ENCODE data around the gene GALNTL6.
A peak's percentile ranks its signal among the peaks of the same experiment; 100 is the strongest.

Gene GALNTL6

DNA sequence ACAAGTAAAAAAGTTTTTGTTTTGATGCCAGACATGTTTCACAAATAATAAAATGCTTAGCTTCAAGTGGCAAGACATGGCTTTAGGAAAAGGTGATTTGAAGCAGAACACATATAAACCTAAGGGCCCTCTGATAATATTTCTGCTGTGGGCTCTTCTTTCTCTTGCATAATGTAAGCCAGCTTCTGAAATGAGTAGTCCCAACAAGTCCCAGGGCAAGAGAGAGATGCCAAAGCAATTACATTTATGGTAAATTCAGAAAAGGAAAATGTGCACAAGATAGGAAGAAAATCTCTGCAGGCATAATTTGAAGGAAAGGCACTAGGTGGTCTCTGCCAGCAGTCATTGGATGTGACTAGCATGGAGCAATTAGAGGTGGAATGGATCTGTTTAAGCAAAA lies 1184.7 kb downstream of the GALNTL6 start:
- H3K4me3 ChIP-seq (replicated peaks in 1 of 2; ENCODE audit: low read depth in 2 of 2, low read length in 2 of 2) = no peak overlapping the region
- peak in 1 of 2 donors; percentile 44 for DNase-seq (ENCODE audit: low read depth in 2 of 2)
- TF ChIP-seq CTCF (IDR thresholded peaks at IDR 0.05; ENCODE audit: low read depth, low read length) = no peak

DNA sequence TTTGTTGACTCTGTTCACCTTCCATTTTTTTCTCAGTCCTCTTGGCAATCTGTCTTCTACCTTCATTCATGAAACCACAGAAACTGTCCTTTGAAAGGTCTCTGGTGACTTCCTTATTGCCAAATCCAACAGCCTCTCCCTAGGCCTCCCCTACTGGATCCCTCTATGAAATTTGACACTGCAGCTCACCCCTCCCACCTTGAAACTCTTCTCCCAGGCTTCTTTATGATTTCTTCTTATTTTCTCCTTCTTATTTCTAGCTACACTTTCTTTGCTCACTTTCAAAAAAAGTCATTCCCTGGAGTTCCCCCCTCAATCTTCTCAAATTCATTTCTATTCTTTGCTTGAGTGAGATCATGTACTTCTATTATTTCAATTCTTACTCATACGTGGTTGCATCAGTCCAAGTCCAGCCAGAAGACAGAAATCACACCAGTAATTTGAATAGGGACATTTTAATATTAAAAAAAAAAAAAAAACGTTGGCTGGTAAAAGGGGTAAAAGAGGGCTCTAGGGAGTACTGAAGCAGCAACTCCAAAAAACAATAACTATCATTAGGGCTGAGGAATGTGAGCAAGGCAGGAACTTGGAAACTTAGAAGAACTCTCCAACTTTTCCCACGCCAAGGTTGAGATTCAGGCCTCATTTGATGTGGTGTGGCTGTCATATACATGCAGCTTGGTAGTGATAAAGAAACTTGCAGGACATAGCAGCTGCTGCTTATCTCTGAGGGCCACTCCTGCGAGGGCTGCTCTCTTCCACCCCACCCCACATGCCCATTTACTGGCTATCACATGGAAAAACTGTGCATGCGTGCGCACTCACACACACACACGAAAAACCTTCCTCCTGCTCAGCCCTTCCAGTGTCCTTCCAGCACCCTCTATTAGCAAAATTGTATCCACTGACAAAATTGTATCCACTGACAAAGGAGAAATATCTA lies 1185.6 kb downstream of the GALNTL6 start:
- peak; percentile 81 to 95 for DNase-seq (ENCODE audit: low read depth in 2 of 2)
- H3K4me3 ChIP-seq (replicated peaks in 1 of 2; ENCODE audit: low read depth in 2 of 2, low read length in 2 of 2) = no peak overlapping the region
- no peak for TF ChIP-seq CTCF (IDR thresholded peaks at IDR 0.05; ENCODE audit: low read depth, low read length)

- H3K4me3 ChIP-seq (replicated peaks in 1 of 2; ENCODE audit: low read depth in 2 of 2, low read length in 2 of 2) = no peak overlapping the region
- peak; percentile 36 for TF ChIP-seq CTCF (IDR thresholded peaks at IDR 0.05; ENCODE audit: low read depth, low read length)
- peak; percentile 24 to 88 for DNase-seq (ENCODE audit: low read depth in 2 of 2)
Observed at GRCh38 chr4:173001571-173001970, 1188.4 kb downstream of the GALNTL6 start.

GRCh38 chr4:173002830-173003561 lies 1189.8 kb downstream of the GALNTL6 start:
- DNase-seq (ENCODE audit: low read depth in 2 of 2) = no peak
- no peak overlapping the region for H3K4me3 ChIP-seq (replicated peaks in 1 of 2; ENCODE audit: low read depth in 2 of 2, low read length in 2 of 2)
- TF ChIP-seq CTCF (IDR thresholded peaks at IDR 0.05; ENCODE audit: low read depth, low read length) = no peak

DNA sequence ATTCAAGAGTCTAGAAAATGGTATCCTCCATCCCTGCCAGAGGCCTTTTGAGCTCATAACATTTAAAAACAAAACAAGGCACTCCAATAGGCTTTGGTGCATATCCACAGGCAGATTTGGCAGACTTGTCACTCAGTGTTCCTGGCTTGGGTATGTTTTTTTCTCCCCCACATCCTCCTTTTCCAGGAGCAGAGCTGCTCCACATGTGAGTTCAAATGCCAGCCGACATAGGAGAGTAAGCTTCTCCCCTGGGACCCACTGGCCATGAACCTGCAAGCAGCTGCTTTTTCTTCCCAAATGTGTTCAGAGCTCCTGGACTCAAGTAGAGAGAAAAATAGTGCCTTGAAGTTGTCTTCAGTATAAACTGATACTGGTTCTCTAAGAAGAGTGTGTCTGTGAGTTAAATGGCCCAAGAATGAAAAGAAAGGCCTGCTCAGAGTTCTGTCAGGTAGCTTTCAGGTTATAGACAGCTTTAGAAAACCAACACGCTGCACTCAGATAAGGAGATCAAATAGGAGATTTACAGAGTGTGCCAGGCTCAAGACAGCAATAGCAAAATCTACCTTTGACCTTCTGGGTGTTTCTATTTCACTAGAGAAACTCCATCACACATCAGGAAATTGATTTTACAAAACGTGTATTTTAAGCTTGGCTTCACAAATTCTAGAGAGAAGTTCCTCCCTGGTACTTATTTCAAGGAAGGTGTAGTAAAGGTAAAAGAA lies 1192.9 kb downstream of the GALNTL6 start:
- H3K4me3 ChIP-seq (replicated peaks in 1 of 2; ENCODE audit: low read depth in 2 of 2, low read length in 2 of 2) = no peak overlapping the region
- peak; percentile 8 to 11 for DNase-seq (ENCODE audit: low read depth in 2 of 2)
- no peak for TF ChIP-seq CTCF (IDR thresholded peaks at IDR 0.05; ENCODE audit: low read depth, low read length)

DNA sequence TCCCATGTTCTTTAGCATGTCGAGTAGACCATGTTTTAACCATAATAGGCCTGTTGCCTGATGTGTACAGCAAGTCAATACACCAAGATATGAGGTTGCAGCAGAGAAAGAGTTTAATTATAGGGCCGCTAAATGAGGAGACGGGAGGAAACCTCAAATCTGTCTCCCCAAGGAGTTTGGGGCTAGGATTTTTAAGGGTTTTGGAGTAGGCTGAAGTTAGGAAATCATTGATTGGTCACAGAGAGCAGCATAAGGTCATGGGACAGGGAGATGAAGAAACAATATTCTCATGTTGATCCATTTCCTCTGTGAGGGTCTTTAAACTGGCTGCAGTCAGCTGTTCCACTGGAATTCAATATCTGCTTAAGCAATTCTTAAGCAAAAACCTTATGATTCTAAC lies 1195.2 kb downstream of the GALNTL6 start:
- TF ChIP-seq CTCF (IDR thresholded peaks at IDR 0.05; ENCODE audit: low read depth, low read length) = no peak
- no peak for DNase-seq (ENCODE audit: low read depth in 2 of 2)
- H3K4me3 ChIP-seq (replicated peaks in 1 of 2; ENCODE audit: low read depth in 2 of 2, low read length in 2 of 2) = no peak overlapping the region

All from cardiac fibroblast (primary cell).